ENCODE results near the gene PLD5.
"Not testable (repeated sequence)": the region's sequence is repeated elsewhere in the genome, so short reads cannot be mapped to it uniquely, and the experiment has no call there.

The PLD5 gene

DNA sequence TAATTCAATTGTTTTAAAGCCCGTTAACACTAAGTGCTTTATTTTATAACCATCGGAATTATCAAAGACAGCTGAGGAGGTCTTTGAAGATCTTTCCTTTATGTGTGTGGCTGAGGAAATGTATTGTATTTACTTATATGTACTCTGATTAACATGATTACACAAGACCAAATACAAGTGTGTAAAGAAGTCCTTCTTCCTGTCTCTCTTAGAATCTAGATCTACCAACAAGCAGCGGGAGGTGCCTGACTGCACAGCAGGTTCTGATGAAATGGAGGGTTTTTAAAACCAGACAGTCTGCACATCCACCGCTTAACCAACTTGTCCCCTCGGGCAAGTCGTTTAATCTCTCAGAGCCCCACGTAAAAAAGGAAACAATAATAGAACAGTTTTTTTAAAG is 285.1 kb downstream of the PLD5 start:
- no peak for TF ChIP-seq POU2F2 (IDR thresholded peaks at IDR 0.05; ENCODE audit: low read depth, low read length)
- TF ChIP-seq SPI1 (IDR thresholded peaks at IDR 0.05; ENCODE audit: low read depth, low read length): no peak
- TF ChIP-seq POLR2A (IDR thresholded peaks at IDR 0.05; ENCODE audit: low read depth, low read length): no peak
- TF ChIP-seq TAF1 (IDR thresholded peaks at IDR 0.05; ENCODE audit: low read depth, low read length): no peak
- no peak for TF ChIP-seq PAX5 (IDR thresholded peaks at IDR 0.05; ENCODE audit: insufficient read depth, low read length, severe bottlenecking)
- TF ChIP-seq POLR2AphosphoS5 (IDR thresholded peaks at IDR 0.05; ENCODE audit: low read depth, low read length): no peak
- FAIRE-seq (no peak), DNase-seq (ENCODE audit: insufficient read length, low spot score) (no peak)

DNA sequence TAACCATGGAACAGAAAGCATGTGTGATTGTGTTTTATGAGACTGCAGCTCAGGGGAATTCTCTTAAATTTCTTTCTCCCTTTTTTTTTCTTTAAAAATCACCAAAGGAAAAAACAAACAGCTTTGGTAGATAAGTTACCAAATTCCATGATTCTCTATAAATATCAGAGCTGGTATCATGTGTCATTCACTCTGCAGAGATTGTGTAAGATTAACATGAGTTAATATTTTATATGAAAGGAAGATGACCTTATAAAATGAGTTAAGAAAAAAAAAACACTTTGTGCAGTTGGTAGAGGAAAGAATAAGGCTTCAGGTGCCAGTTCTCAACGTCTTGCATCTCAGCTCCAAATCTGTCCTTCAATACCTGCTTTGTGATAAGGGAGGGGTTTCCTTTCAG is 287.4 kb downstream of the PLD5 start:
- TF ChIP-seq TAF1 (IDR thresholded peaks at IDR 0.05; ENCODE audit: low read depth, low read length) (no peak), POU2F2 (IDR thresholded peaks at IDR 0.05; ENCODE audit: low read depth, low read length) (no peak), SPI1 (IDR thresholded peaks at IDR 0.05; ENCODE audit: low read depth, low read length) (no peak), POLR2AphosphoS5 (IDR thresholded peaks at IDR 0.05; ENCODE audit: low read depth, low read length) (no peak), POLR2A (IDR thresholded peaks at IDR 0.05; ENCODE audit: low read depth, low read length) (no peak)
- DNase-seq (ENCODE audit: insufficient read length, low spot score) (no peak), FAIRE-seq (no peak)

DNA sequence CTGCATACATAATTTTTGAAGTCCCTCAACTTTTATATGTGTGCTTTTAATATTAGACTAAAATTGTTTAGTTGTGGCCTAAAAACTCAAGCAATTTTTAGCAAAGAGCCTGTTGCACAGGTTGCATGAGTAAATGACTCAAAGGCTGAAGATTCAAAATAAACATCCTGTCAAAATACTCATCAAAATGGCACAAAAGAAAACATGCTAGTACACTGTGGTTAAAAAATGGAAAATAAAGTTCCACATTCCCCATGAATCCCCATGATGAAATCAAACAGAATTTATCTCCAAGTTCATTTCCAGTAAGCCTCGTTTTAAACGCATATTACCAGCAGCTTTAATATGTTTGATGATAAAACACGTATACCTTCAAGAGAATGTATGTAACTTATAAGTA is 295.5 kb downstream of the PLD5 start:
- TF ChIP-seq TAF1 (IDR thresholded peaks at IDR 0.05; ENCODE audit: low read depth, low read length) (no peak), POLR2A (IDR thresholded peaks at IDR 0.05; ENCODE audit: low read depth, low read length) (no peak), PAX5 (IDR thresholded peaks at IDR 0.05; ENCODE audit: insufficient read depth, low read length, severe bottlenecking) (no peak), SPI1 (IDR thresholded peaks at IDR 0.05; ENCODE audit: low read depth, low read length) (no peak), POU2F2 (IDR thresholded peaks at IDR 0.05; ENCODE audit: low read depth, low read length) (no peak), POLR2AphosphoS5 (IDR thresholded peaks at IDR 0.05; ENCODE audit: low read depth, low read length) (no peak)
- DNase-seq (ENCODE audit: insufficient read length, low spot score) (no peak), FAIRE-seq (no peak)

DNA sequence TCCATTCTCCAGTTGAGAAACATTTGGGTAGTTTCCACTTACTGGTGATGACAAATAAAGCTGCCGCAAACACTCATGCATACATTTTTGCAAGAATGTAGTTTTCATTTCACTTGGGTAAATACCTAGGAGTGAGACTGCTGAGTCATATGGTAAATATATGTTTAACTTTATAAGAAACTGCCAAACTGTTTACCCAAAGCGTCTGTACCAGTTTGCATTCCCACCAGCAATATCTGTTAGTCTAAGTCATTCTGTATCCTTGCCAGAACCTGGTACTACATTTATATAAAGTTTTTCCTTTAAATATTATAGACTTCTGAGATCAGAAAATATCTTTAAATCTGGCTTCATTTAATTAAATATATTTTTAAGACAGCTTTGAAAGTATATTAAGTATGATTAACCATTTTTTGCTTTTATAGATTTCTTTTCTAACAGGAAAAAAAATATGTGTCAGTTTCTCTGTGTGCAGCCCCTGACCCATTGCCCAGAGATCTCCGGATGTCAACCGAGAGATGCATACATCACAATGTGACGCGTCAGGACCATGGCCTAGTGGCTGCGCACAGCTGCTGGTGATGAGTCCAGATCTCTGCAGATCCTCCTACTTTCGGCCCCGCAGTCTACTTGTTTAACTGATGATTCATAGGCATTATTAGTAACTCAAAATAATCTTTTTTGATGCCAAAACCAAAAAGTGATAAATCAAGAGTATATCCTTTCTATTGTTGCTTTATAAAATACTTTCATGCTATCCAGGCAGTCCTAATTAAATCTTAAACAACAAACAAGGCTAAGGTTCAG is 298.5 kb downstream of the PLD5 start:
- FAIRE-seq: no peak
- TF ChIP-seq POLR2AphosphoS5 (IDR thresholded peaks at IDR 0.05; ENCODE audit: low read depth, low read length) (no peak), TAF1 (IDR thresholded peaks at IDR 0.05; ENCODE audit: low read depth, low read length) (no peak), POLR2A (IDR thresholded peaks at IDR 0.05; ENCODE audit: low read depth, low read length) (no peak), POU2F2 (IDR thresholded peaks at IDR 0.05; ENCODE audit: low read depth, low read length) (no peak), PAX5 (IDR thresholded peaks at IDR 0.05; ENCODE audit: insufficient read depth, low read length, severe bottlenecking) (no peak), SPI1 (IDR thresholded peaks at IDR 0.05; ENCODE audit: low read depth, low read length) (no peak)

DNA sequence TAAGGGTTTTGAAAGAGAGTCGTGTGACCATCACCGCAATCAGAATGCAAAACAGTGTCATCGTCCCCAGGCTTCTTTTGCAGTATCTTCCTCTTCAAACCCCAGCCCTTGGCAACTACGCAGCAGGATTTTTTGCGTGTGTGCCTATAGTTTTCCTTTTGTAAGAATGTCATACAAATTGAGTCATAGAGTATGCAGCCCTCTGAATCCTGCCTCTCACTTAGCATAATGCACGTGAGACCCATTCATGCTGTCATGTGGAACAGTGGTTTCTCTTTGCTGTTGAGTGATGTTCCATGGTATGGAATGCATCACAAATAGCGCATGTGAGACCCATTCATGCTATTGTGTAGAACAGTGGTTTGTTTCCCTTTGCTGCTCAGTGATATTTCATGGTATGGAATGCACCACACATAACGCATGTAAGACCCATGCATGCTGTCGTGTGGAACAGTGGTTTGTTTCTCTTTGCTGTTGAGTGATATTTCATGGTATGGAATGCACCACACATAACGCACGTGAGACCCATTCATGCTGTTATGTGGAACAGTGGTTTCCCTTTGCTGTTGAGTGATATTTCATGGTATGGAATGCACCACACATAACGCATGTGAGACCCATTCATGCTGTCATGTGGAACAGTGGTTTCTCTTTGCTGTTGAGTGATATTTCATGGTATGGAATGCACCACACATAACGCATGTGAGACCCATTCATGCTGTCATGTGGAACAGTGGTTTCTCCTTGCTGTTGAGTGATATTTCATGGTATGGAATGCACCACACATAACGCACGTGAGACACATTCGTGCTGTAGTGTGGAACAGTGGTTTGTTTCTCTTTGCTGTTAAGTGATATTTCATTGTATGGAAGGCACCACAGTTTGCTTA is 299.4 kb downstream of the PLD5 start:
- FAIRE-seq: peak; percentile 55
- not testable (repeated sequence) for DNase-seq (ENCODE audit: insufficient read length, low spot score)

More for the DNA sequence above, 298.5 kb downstream of the PLD5 start:
- no peak for DNase-seq (ENCODE audit: insufficient read length, low spot score)

DNA sequence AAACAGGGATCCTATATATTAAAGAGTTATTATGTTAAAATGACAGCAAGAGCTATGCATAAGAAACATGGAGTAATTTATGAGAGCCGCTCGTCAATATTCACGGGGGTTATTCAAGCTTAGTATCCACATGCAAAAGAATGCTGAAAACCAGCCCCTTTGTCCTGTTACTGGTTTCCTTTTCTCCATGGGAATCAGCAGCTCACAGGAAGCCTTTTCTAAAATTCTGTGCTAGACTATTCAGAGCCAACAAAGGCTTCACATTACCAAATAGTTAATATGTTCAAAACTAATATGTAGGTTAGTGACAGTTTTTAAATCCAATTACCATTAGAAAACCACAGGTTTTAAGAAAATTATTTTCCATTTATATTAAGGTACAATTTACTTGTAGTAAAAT is 300.0 kb downstream of the PLD5 start:
- DNase-seq (ENCODE audit: insufficient read length, low spot score) (no peak), FAIRE-seq (no peak)
- TF ChIP-seq POLR2A (IDR thresholded peaks at IDR 0.05; ENCODE audit: low read depth, low read length): no peak
- no peak for TF ChIP-seq TAF1 (IDR thresholded peaks at IDR 0.05; ENCODE audit: low read depth, low read length)
- no peak for TF ChIP-seq SPI1 (IDR thresholded peaks at IDR 0.05; ENCODE audit: low read depth, low read length)
- no peak for TF ChIP-seq POLR2AphosphoS5 (IDR thresholded peaks at IDR 0.05; ENCODE audit: low read depth, low read length)

DNA sequence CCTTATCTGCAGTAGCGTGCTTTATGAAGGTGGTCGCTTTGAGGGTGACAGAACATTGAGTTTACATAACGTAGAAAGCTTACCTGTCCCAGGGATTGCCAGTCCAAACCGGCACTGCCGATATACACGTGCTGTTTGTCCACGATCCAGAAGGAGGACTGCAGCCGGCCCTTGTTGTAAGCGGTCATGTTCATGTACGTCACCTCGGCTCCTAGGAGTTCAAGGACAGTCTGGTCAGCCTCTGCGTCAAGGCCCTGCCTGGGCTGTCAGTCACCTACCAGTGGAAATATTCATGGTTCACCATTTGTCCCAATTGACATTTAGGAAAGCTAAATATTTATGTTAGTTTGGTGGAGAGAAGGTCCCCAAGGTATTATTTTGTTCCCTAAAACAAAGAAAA is 304.6 kb downstream of the PLD5 start:
- DNase-seq (ENCODE audit: insufficient read length, low spot score): no peak
- FAIRE-seq: no peak
- no peak for TF ChIP-seq PAX5 (IDR thresholded peaks at IDR 0.05; ENCODE audit: insufficient read depth, low read length, severe bottlenecking)
- no peak for TF ChIP-seq POLR2AphosphoS5 (IDR thresholded peaks at IDR 0.05; ENCODE audit: low read depth, low read length)
- TF ChIP-seq TAF1 (IDR thresholded peaks at IDR 0.05; ENCODE audit: low read depth, low read length): no peak
- no peak for TF ChIP-seq POLR2A (IDR thresholded peaks at IDR 0.05; ENCODE audit: low read depth, low read length)
- no peak for TF ChIP-seq POU2F2 (IDR thresholded peaks at IDR 0.05; ENCODE audit: low read depth, low read length)
- TF ChIP-seq SPI1 (IDR thresholded peaks at IDR 0.05; ENCODE audit: low read depth, low read length): no peak

DNA sequence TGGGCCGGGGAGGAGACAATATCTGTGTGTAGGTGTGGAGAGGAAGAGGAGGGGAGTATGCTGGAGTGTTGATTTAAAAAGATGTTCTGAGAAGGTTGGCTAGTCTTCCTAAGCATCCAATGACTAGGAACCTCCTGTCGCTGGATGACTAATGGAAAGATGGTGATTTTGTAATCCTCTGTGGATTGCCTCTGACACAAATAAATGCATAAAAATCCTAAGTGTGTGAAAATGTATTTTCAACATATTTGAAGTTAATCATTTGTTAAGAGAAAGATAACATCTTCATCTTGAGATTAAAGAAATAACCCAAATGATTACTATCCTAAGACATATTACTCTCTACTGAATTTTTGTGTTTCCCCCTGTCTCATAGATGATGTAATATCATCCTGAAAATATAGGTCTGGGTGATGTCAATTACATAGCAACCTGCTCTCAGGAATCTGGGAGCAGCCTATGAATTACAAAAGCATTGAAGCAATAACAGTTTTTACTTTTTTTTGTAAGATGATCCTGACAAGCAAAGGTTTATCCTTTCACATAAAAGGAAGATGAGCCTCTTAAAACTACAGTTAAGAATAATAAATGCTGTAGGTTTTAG is 305.1 kb downstream of the PLD5 start:
- TF ChIP-seq SPI1 (IDR thresholded peaks at IDR 0.05; ENCODE audit: low read depth, low read length) (no peak), PAX5 (IDR thresholded peaks at IDR 0.05; ENCODE audit: insufficient read depth, low read length, severe bottlenecking) (no peak)
- no peak for FAIRE-seq
- DNase-seq (ENCODE audit: insufficient read length, low spot score): no peak

DNA sequence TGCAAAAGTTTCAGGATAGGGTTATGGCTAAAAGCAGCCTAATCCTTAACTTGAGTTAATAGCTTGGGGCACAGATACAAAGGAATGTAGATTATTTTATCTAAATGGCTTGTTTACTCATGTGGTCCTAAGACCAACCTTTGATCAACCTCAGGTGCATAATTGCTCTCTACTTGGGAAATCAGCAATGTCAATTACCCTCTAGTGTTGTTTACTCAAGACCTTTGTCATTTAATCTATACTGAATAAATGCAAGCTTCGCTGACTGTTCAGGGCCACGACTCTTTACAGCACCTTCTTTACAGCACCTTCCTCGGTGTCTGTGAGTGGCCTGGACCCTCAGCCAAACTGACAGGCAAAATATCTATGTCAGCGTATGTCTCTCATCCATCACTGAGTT is 308.1 kb downstream of the PLD5 start:
- TF ChIP-seq POLR2AphosphoS5 (IDR thresholded peaks at IDR 0.05; ENCODE audit: low read depth, low read length) (no peak), TAF1 (IDR thresholded peaks at IDR 0.05; ENCODE audit: low read depth, low read length) (no peak)
- DNase-seq (ENCODE audit: insufficient read length, low spot score) (no peak), FAIRE-seq (no peak)

DNA sequence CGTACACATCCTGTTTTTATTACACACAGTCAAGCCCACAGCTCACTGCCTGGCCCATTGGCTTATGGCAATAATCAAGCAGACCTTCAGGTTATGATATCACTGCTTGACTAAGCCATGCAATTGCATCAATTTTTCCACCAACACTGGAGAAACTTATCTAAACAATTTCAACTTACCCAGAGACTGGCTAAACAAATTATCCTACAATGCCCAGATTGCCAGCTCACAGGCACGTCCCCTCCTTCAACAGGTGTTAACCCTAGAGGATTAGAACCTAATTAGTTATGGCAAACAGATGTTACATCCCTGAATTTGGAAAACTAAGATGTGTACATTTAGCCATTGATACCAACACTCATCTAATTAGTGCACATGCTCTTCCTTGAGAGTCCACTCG is 310.0 kb downstream of the PLD5 start:
- not testable (repeated sequence) for FAIRE-seq; DNase-seq (ENCODE audit: insufficient read length, low spot score)

DNA sequence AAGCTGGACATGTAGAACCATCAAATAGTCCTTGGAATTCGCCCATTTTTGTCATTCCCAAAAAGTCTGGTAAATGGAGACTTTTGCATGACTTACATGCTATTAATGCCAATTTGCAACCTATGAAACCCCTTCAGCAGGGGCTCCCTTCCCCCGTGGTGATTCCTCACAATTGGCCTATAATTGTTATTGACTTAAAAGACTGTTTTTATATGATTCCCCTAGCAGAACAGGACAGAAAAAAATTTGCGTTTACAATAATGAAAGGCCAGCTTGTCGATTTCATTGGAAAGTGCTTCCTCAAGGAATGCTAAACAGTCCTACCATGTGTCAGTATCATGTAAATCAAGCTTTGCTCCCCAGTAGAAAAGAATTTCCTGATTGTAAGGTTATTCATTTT is 311.5 kb downstream of the PLD5 start:
- not testable (repeated sequence) for DNase-seq (ENCODE audit: insufficient read length, low spot score); FAIRE-seq

All from GM12891 (cell line).